Measurements from ENCODE around the gene CDH4. TPM values are rescaled to one million over a fixed set of nuclear protein-coding genes. Genes with fewer than 3 reads are reported as not detected.
"Not testable (repeated sequence)": the region's sequence is repeated elsewhere in the genome, so short reads cannot be mapped to it uniquely, and the experiment has no call there.

The CDH4 gene
- total RNA-seq, 1 donor from 2014 or later = 12.1 TPM

DNA sequence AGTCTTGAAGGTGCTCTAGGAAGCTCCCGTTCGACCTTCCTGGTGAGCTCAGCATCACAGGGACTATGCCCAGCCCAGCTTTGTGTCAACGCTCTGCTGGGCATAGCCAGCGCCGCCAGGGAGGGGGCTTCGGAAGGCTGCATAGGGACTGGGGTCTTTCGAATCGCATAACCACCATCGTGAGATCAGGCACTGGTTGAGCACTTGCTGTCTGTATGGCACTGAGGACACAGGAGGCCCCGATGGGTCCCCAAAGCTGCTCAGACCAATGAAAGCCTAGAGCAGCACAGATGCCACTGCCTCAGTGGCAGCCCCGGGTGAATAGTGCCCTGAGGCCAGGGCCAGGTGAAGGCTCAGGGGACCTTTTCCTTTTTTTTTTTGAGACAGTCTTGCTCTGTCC lies 716.9 kb downstream of the CDH4 start:
- Histone ChIP-seq H3K27me3 (ENCODE audit: control insufficient read depth, insufficient read depth, low read length) (peaks cover 5% of the 10 kb centered on the region), H3K4me3 (ENCODE audit: low read depth, low read length) (no peak overlapping the region), H3K36me3 (ENCODE audit: control insufficient read depth, insufficient read depth, low read length) (peaks cover 4% of the 10 kb centered on the region)
- FAIRE-seq (no peak), DNase-seq (ENCODE audit: low read depth) (no peak)
- TF ChIP-seq CTCF (IDR thresholded peaks at IDR 0.05; ENCODE audit: insufficient read depth, low read length, severe bottlenecking) = no peak

GRCh38 chr20:61969806-61970205 lies 717.7 kb downstream of the CDH4 start:
- TF ChIP-seq CTCF (IDR thresholded peaks at IDR 0.05; ENCODE audit: insufficient read depth, low read length, severe bottlenecking) = no peak
- peaks cover 3% of the 10 kb centered on the region for H3K27me3 ChIP-seq (ENCODE audit: control insufficient read depth, insufficient read depth, low read length)
- FAIRE-seq = no peak
- H3K4me3 ChIP-seq (ENCODE audit: low read depth, low read length) = no peak overlapping the region
- H3K36me3 ChIP-seq (ENCODE audit: control insufficient read depth, insufficient read depth, low read length) = peaks cover 7% of the 10 kb centered on the region
- DNase-seq (ENCODE audit: low read depth) = no peak

- no peak for TF ChIP-seq CTCF (IDR thresholded peaks at IDR 0.05; ENCODE audit: insufficient read depth, low read length, severe bottlenecking)
- FAIRE-seq = peak; percentile 13
- DNase-seq (ENCODE audit: low read depth) = no peak
- peaks cover under 1% of the 10 kb centered on the region for H3K27me3 ChIP-seq (ENCODE audit: control insufficient read depth, insufficient read depth, low read length)
- peaks cover 7% of the 10 kb centered on the region for H3K36me3 ChIP-seq (ENCODE audit: control insufficient read depth, insufficient read depth, low read length)
- H3K4me3 ChIP-seq (ENCODE audit: low read depth, low read length) = no peak overlapping the region
Measured at GRCh38 chr20:61970357-61970756, 718.3 kb downstream of the CDH4 start.

- FAIRE-seq; DNase-seq (ENCODE audit: low read depth); H3K36me3 ChIP-seq (ENCODE audit: control insufficient read depth, insufficient read depth, low read length); H3K27me3 ChIP-seq (ENCODE audit: control insufficient read depth, insufficient read depth, low read length); H3K4me3 ChIP-seq (ENCODE audit: low read depth, low read length): not testable (repeated sequence)
Measured at GRCh38 chr20:61971595-61971994, 719.5 kb downstream of the CDH4 start.

GRCh38 chr20:61972636-61973508 lies 720.8 kb downstream of the CDH4 start:
- Histone ChIP-seq H3K27me3 (ENCODE audit: control insufficient read depth, insufficient read depth, low read length) (no peaks in the 10 kb centered on the region), H3K4me3 (ENCODE audit: low read depth, low read length) (no peak overlapping the region), H3K36me3 (ENCODE audit: control insufficient read depth, insufficient read depth, low read length) (peaks cover 10% of the 10 kb centered on the region)
- peak; percentile 68 for FAIRE-seq
- no peak for DNase-seq (ENCODE audit: low read depth)
- no peak for TF ChIP-seq CTCF (IDR thresholded peaks at IDR 0.05; ENCODE audit: insufficient read depth, low read length, severe bottlenecking)

GRCh38 chr20:61973515-61974356 lies 721.7 kb downstream of the CDH4 start:
- FAIRE-seq (peak; percentile 28), DNase-seq (ENCODE audit: low read depth) (no peak)
- H3K36me3 ChIP-seq (ENCODE audit: control insufficient read depth, insufficient read depth, low read length) = peaks cover 10% of the 10 kb centered on the region

More at GRCh38 chr20:61973515-61974356, 721.7 kb downstream of the CDH4 start:
- H3K4me3 ChIP-seq (ENCODE audit: low read depth, low read length) = no peak overlapping the region
- no peaks in the 10 kb centered on the region for H3K27me3 ChIP-seq (ENCODE audit: control insufficient read depth, insufficient read depth, low read length)
- TF ChIP-seq CTCF (IDR thresholded peaks at IDR 0.05; ENCODE audit: insufficient read depth, low read length, severe bottlenecking) = no peak
